ENCODE measurements around the gene GLI1. TPM values are rescaled to one million over a fixed set of nuclear protein-coding genes. Genes with fewer than 3 reads are reported as not detected.
A peak's percentile ranks its signal among the peaks of the same experiment; 100 is the strongest.

The GLI1 gene
- total and polyA plus RNA-seq, 2 experiments from 2014 or later: 0.79 to 7.3 TPM

DNA sequence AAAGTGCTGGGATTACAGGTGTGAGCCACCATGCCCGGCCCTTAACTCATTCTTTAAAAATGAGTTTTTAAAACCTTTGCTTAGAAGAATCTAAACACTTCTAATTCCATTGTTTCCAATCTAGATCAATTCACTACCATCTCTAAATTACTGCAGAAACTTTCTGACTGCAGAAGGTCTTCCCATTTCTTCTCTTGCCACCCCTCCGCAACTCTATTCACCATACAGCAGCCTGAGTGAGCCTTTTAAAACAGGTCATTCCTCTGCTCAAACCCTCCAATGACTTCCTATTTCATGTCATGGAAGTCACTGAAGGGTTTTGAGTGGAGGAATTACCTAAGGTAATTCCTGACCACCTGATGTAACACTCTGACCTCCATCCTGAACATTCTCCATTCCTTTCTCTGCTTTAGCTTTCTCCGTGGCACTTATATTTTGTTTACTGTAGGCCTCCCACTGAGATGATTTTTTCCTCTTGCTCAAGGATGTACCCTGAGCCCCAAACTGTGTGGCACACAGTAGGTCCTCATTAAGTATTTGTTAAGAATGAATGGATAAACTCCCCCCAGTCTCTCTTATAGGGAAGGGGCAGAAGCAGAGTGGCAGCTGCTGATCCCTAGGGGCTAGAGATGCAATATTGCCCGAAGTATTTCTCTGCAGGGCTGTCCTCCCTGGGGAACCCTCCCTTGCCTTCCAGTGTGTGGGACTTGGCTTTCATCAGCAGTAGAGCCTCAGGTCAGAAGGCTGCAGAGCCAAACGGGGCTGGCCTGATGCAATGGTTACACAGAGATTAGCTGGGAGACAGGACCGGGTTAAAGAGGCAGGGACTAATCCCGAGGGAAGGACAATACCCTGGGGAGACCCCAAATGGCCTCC lies 59.6 kb downstream of the GLI1 start:
- Histone ChIP-seq H3K9me3 (ENCODE audit: low read depth) (no peaks in the 10 kb centered on the region), H3K4me1 (ENCODE audit: low read depth) (peaks cover 29% of the 10 kb centered on the region), H3K27ac (peak overlapping the region; percentile 99), H3K4me3 (peak overlapping the region; percentile 80), H3K27me3 (no peaks in the 10 kb centered on the region), H3K36me3 (peaks cover 34% of the 10 kb centered on the region)
- TF ChIP-seq, protein P1, sequence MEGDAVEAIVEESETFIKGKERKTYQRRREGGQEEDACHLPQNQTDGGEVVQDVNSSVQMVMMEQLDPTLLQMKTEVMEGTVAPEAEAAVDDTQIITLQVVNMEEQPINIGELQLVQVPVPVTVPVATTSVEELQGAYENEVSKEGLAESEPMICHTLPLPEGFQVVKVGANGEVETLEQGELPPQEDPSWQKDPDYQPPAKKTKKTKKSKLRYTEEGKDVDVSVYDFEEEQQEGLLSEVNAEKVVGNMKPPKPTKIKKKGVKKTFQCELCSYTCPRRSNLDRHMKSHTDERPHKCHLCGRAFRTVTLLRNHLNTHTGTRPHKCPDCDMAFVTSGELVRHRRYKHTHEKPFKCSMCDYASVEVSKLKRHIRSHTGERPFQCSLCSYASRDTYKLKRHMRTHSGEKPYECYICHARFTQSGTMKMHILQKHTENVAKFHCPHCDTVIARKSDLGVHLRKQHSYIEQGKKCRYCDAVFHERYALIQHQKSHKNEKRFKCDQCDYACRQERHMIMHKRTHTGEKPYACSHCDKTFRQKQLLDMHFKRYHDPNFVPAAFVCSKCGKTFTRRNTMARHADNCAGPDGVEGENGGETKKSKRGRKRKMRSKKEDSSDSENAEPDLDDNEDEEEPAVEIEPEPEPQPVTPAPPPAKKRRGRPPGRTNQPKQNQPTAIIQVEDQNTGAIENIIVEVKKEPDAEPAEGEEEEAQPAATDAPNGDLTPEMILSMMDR (IDR thresholded peaks at IDR 0.05; ENCODE audit: low read depth, low read length): no peak
- peak in 1 of 2 donors; percentile 80 for DNase-seq (ENCODE audit: low read depth in 1 of 2, low spot score in 1 of 2)

DNA sequence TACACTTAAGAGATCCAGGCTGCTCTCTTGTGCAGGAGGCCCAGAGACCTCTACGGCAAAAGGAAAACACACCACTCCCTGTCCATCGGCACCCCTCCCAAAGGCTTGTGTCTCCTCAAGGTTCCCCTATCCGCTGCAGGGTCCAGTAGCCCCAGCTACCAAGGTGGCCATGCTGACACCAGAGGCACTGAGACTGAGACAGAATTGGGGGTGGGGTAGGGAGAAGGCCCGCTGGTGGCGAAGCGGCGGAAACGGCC lies 60.1 kb downstream of the GLI1 start:
- Histone ChIP-seq H3K36me3 (peaks cover 28% of the 10 kb centered on the region), H3K4me3 (peak overlapping the region; percentile 80), H3K4me1 (ENCODE audit: low read depth) (peaks cover 35% of the 10 kb centered on the region), H3K9me3 (ENCODE audit: low read depth) (no peaks in the 10 kb centered on the region), H3K27me3 (no peaks in the 10 kb centered on the region), H3K27ac (peak overlapping the region; percentile 99)
- TF ChIP-seq, protein P1 (IDR thresholded peaks at IDR 0.05; ENCODE audit: low read depth, low read length): no peak
- DNase-seq (ENCODE audit: low read depth in 1 of 2, low spot score in 1 of 2): no peak

DNA sequence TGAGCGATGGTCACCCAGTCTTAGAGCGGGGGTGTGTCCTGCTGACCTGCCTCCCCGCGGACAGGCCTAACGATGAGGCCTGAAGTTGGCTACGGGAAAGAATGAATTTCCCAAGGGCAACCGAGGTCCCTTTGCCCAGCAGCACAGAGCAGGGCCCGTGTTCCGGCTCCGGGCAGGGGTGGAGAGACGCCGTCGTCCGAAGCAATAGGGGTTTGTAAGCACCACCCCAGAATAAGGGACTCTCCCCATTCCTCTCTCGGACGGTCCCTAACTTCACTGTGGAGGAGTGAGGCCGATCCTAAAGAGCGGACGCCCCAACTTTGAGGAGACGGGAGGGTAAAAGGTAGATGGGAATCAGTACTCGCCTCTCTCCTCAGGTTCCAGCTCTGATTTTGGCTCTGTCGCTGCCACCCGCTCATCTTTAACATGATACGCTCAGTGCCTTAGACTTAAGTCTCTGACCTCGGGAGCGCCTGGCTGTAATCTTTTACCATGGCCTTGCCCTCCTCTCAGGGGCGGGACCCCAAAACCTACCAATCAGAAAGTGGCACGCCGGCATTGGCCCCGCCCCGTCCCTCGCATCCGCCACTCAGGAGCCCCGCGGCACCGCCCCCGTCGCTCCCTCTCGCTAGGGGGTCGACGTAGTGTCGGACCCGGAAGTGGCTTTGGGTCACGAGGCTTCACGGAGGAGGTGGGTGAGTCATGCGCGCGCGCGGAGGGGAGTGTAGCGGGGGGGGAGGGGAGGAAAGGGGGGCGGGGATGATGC lies 60.7 kb downstream of the GLI1 start, which contains the start of gene DDIT3:
Gene DDIT3, minus strand, starts transcription at position 462 of the 766 bp plus-strand sequence. CDS start 3,108 bp downstream, outside the sequence.
- peaks cover 23% of the 10 kb centered on the region for H3K36me3 ChIP-seq
- H3K4me1 ChIP-seq (ENCODE audit: low read depth): peaks cover 37% of the 10 kb centered on the region
- TF ChIP-seq, protein P1 (IDR thresholded peaks at IDR 0.05; ENCODE audit: low read depth, low read length): no peak
- no peaks in the 10 kb centered on the region for H3K9me3 ChIP-seq (ENCODE audit: low read depth)
- peak within 1 kb of the TSS; percentile 80 for H3K4me3 ChIP-seq
- peak within 1 kb of the TSS; percentile 99 for H3K27ac ChIP-seq
- peak; percentile 100 for DNase-seq (ENCODE audit: low read depth in 1 of 2, low spot score in 1 of 2)
- H3K27me3 ChIP-seq: no peaks in the 10 kb centered on the region

DNA sequence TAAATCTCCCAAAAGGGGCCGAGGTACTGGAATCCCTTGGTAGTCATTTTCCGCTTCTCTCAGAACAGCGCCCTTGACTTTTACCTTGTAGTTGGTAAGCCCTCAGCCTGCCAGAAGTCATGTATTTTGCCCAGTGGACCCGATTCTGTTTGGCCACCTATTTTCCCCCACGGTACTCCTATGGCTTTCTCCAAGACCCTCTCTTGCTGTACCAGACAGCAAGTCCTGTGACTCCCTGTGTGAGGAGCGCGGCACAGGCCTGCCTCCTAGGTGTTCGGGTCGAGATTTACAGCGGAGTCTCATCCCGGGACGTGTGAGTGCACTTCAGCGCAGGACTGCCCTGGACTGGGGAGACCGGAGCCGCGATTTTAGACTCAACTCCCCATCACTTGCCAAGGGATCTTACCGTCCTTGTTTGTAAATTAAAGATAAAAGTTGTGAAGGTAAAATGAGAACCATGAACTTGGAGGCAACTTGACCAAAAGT lies 62.0 kb downstream of the GLI1 start:
- H3K4me3 ChIP-seq: peak overlapping the region; percentile 45
- TF ChIP-seq, protein P1 (IDR thresholded peaks at IDR 0.05; ENCODE audit: low read depth, low read length): peak; percentile 16
- no peaks in the 10 kb centered on the region for H3K27me3 ChIP-seq
- H3K9me3 ChIP-seq (ENCODE audit: low read depth): no peaks in the 10 kb centered on the region
- peak overlapping the region; percentile 98 for H3K27ac ChIP-seq
- peaks cover 10% of the 10 kb centered on the region for H3K36me3 ChIP-seq
- DNase-seq (ENCODE audit: low read depth in 1 of 2, low spot score in 1 of 2): peak; percentile 58 to 69
- peaks cover 37% of the 10 kb centered on the region for H3K4me1 ChIP-seq (ENCODE audit: low read depth)

Other genes starting within 250 kb of the GLI1 start
- 0.80 and 1.1 TPM in 2 replicates for gene NXPH4, start 243.0 kb upstream of the GLI1 start, total RNA-seq
- 0.27 and 0.61 TPM in 2 replicates for gene NXPH4, start 243.0 kb upstream of the GLI1 start, polyA plus RNA-seq
- 94.0 and 110 TPM in 2 replicates for gene SHMT2, start 230.1 kb upstream of the GLI1 start, total RNA-seq
- gene SHMT2, start 230.1 kb upstream of the GLI1 start, polyA plus RNA-seq: 59.9 and 64.7 TPM in 2 replicates
- gene STAC3, start 208.6 kb upstream of the GLI1 start, total RNA-seq: 15.3 and 28.4 TPM in 2 replicates
- 5.4 and 6.6 TPM in 2 replicates for gene STAC3, start 208.6 kb upstream of the GLI1 start, polyA plus RNA-seq
- gene R3HDM2, start 28.7 kb upstream of the GLI1 start, total RNA-seq: 27.4 and 59.9 TPM in 2 replicates
- 23.3 and 41.8 TPM in 2 replicates for gene R3HDM2, start 28.7 kb upstream of the GLI1 start, polyA plus RNA-seq
- gene INHBC, start 25.0 kb upstream of the GLI1 start, total RNA-seq: 0.21 TPM in 1 of 2 replicates, not detected in the other
- 0.11 TPM in 1 of 2 replicates, not detected in the other for gene INHBC, start 25.0 kb upstream of the GLI1 start, polyA plus RNA-seq
- gene INHBE, start 4.5 kb upstream of the GLI1 start, total RNA-seq: 0.25 and 0.74 TPM in 2 replicates
- 0.23 TPM in 1 of 2 replicates, not detected in the other for gene INHBE, start 4.5 kb upstream of the GLI1 start, polyA plus RNA-seq
- 0.07 and 2.3 TPM in 2 replicates for gene ARHGAP9, start 20.1 kb downstream of the GLI1 start, total RNA-seq
- 0.61 TPM in 1 of 2 replicates, not detected in the other for gene ARHGAP9, start 20.1 kb downstream of the GLI1 start, polyA plus RNA-seq
- gene MARS1, start 28.3 kb downstream of the GLI1 start, total RNA-seq: 76.7 and 333 TPM in 2 replicates
- gene MARS1, start 28.3 kb downstream of the GLI1 start, polyA plus RNA-seq: 153 and 190 TPM in 2 replicates
- 30.2 and 44.2 TPM in 2 replicates for gene DDIT3, start 60.7 kb downstream of the GLI1 start, total RNA-seq
- gene DDIT3, start 60.7 kb downstream of the GLI1 start, polyA plus RNA-seq: 33.8 and 51.3 TPM in 2 replicates
- gene MBD6, start 63.0 kb downstream of the GLI1 start, total RNA-seq: 13.8 and 14.1 TPM in 2 replicates
- gene MBD6, start 63.0 kb downstream of the GLI1 start, polyA plus RNA-seq: 22.8 and 36.9 TPM in 2 replicates
- 210 and 230 TPM in 2 replicates for gene DCTN2, start 87.4 kb downstream of the GLI1 start, total RNA-seq
- gene DCTN2, start 87.4 kb downstream of the GLI1 start, polyA plus RNA-seq: 156 and 157 TPM in 2 replicates
- gene KIF5A, start 90.3 kb downstream of the GLI1 start, total RNA-seq: 0.36 and 0.49 TPM in 2 replicates
- 0.05 and 0.11 TPM in 2 replicates for gene KIF5A, start 90.3 kb downstream of the GLI1 start, polyA plus RNA-seq
- 15.1 and 23.5 TPM in 2 replicates for gene PIP4K2C, start 131.4 kb downstream of the GLI1 start, total RNA-seq
- gene PIP4K2C, start 131.4 kb downstream of the GLI1 start, polyA plus RNA-seq: 20.4 and 25.5 TPM in 2 replicates
- 52.1 and 59.0 TPM in 2 replicates for gene DTX3, start 145.0 kb downstream of the GLI1 start, total RNA-seq
- gene DTX3, start 145.0 kb downstream of the GLI1 start, polyA plus RNA-seq: 44.5 and 46.6 TPM in 2 replicates
- gene ARHGEF25, start 151.7 kb downstream of the GLI1 start, total RNA-seq: 22.3 and 38.6 TPM in 2 replicates
- gene ARHGEF25, start 151.7 kb downstream of the GLI1 start, polyA plus RNA-seq: 2.0 and 3.5 TPM in 2 replicates
- 0.32 TPM in 1 of 2 replicates, not detected in the other for gene B4GALNT1, start 173.4 kb downstream of the GLI1 start, total RNA-seq
- 0.29 TPM in 1 of 2 replicates, not detected in the other for gene B4GALNT1, start 173.4 kb downstream of the GLI1 start, polyA plus RNA-seq
- 182 and 202 TPM in 2 replicates for gene OS9, start 234.3 kb downstream of the GLI1 start, total RNA-seq
- gene OS9, start 234.3 kb downstream of the GLI1 start, polyA plus RNA-seq: 122 and 134 TPM in 2 replicates

Measured in cardiac muscle cell (in vitro differentiated cells and primary cell).